SU-DHL-6 (cell line): ENCODE measurements around the gene ITGB6.

Experiments
- EZH2phosphoT487 ChIP-seq: fragments of 200-600 bp; sonication (generic), shearing (Covaris generic); conservative IDR thresholded peaks from 2 replicates; pipeline ENCODE4 v1.6.1; 2018; ENCODE audit warnings: mild to moderate bottlenecking, antibody characterized with exemption, low read length, moderate library complexity, mixed read lengths
- TF ChIP-seq, protein P1 (sequence below): fragments of 200-600 bp; sonication (generic); IDR thresholded peaks from one replicate; pipeline ENCODE4 v1.5.1; 2017; ENCODE audit warnings: antibody characterized with exemption, mild to moderate bottlenecking, low read length, moderate library complexity; ENCODE audit not compliant: insufficient read depth, poor library complexity, severe bottlenecking

GRCh38 chr2:160224060-160224459, 24.0 kb upstream of the ITGB6 start:
- TF ChIP-seq, protein P1, sequence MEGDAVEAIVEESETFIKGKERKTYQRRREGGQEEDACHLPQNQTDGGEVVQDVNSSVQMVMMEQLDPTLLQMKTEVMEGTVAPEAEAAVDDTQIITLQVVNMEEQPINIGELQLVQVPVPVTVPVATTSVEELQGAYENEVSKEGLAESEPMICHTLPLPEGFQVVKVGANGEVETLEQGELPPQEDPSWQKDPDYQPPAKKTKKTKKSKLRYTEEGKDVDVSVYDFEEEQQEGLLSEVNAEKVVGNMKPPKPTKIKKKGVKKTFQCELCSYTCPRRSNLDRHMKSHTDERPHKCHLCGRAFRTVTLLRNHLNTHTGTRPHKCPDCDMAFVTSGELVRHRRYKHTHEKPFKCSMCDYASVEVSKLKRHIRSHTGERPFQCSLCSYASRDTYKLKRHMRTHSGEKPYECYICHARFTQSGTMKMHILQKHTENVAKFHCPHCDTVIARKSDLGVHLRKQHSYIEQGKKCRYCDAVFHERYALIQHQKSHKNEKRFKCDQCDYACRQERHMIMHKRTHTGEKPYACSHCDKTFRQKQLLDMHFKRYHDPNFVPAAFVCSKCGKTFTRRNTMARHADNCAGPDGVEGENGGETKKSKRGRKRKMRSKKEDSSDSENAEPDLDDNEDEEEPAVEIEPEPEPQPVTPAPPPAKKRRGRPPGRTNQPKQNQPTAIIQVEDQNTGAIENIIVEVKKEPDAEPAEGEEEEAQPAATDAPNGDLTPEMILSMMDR = no peak
- TF ChIP-seq EZH2phosphoT487 = no peak
